Prostate gland (tissue), 2 donors: ENCODE data around the gene SPAG9. TPM values are rescaled to one million over a fixed set of nuclear protein-coding genes. Genes with fewer than 3 reads are reported as not detected.

Experiments
- DNase-seq: peaks from one replicate; pipeline ENCODE4 v3.0.0-alpha.2; 2019; ENCODE audit warnings: low spot score
- H3K27ac ChIP-seq, 2 donors: fragments of 200-600 bp; sonication (generic); 2 replicates each; pipeline ENCODE4 v1.5.1; 2017 to 2019
- H3K27me3 ChIP-seq: fragments of 200-600 bp; sonication (generic); replicated peaks from 2 replicates; pipeline ENCODE4 v1.5.1; 2019; ENCODE audit not compliant: insufficient read depth
- H3K36me3 ChIP-seq, 2 donors: fragments of 200-600 bp; sonication (generic); 1 replicate in 1 of 2; 2 replicates in 1 of 2; pipeline versions ENCODE4 v1.5.1 to v1.8.1; 2017 to 2019
- H3K4me1 ChIP-seq: fragments of 200-600 bp; sonication (generic); replicated peaks from 2 replicates; pipeline ENCODE4 v1.5.1; 2019
- H3K4me3 ChIP-seq, 2 donors: fragments of 200-600 bp; sonication (generic); 2 replicates each; pipeline ENCODE4 v1.5.1; 2017 to 2019
- H3K9me3 ChIP-seq: fragments of 200-600 bp; sonication (generic); 2 replicates; pipeline ENCODE4 v1.5.1; 2017
- POLR2A ChIP-seq: fragments of 450-650 bp; IDR thresholded peaks from one replicate; pipeline ENCODE4 v1.6.1; 2016; ENCODE audit warnings: antibody characterized with exemption, mild to moderate bottlenecking
- POLR2AphosphoS5 ChIP-seq: sonication (generic); formaldehyde crosslinking; IDR thresholded peaks from one replicate; pipeline ENCODE4 v1.6.1; 2017; ENCODE audit warnings: antibody characterized with exemption
- WGBS: methylation state at CpG from one replicate; pipeline ENCODE4 v1.1.5; 2018; 5-methylcytosine and 5-hydroxymethylcytosine counted together
- intact Hi-C: fragments of 100-400 bp; cut with DNase I; formaldehyde crosslinking; loops from one replicate; pipeline ENCODE4 v1.14.2; 2022
- total RNA-seq, 2 donors: library from RNA; depleted of rRNA; stranded (reverse); fragments of >200 nt; gene quantifications; one replicate each; pipeline ENCODE4 v1.1.0, GENCODE V29; 2016
- TF ChIP-seq, protein P1 (sequence below), 4 experiments: fragments of 200-600 bp in 2 of 4; fragments of 450-650 bp in 2 of 4; sonication (generic) in 2 of 4; IDR thresholded peaks; 1 replicate in 3 of 4; 2 replicates in 1 of 4; pipeline ENCODE4 v1.5.1; 2016 to 2019; ENCODE audit warnings: antibody characterized with exemption in 4 of 4, mild to moderate bottlenecking in 2 of 4, moderate library complexity in 2 of 4

SPAG9 gene
- total RNA-seq, 2 donors from 2014 or later: 48.3 to 98.3 TPM

DNA sequence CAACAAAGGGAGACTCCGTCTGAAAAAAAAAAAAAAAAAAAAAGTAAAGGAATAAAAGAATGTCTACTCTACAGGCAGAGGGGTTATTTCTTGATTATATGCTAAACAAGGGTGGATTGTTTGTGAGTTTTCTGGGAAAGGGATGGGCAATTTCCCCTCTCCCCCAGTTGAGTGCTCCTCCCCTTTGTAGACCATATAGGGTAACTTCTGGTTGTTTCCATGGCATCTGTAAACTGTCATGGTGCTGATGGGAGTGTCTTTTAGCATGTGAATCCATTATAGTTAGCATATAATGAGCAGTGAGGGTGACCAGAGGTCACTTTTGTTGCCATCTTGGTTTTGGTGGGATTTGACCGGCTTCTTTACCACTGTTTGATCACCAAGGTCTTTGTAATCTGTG is 28.5 kb upstream of the SPAG9 start:
- WGBS: 92% methylated on average over 2 of the region's 2 CpGs
- intact Hi-C loops: no loop called here
- DNase-seq: no peak

DNA sequence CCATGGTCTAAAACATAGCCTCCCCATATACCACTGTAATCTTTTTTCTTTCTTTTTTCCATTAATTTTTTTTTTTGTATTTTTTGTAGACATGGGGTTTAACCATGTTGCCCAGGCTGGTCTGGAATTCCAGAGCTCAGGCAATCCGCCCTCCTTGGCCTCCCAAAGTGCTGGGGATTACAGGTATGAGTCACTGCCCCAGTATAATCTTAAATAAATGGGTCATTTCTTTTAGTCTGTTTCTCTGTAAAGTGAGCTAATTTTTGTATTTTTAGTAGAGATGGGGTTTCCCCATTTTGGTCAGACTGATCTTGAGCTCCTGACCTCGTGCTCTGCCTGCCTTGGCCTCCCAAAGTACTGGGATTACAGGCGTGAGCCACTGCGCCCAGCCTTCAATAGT is 27.0 kb upstream of the SPAG9 start:
- DNase-seq: no peak
- H3K9me3 ChIP-seq: no peaks in the 10 kb centered on the region
- intact Hi-C loops: no loop called here
- no peak for TF ChIP-seq POLR2AphosphoS5
- no peak for TF ChIP-seq POLR2A
- TF ChIP-seq, protein P1, sequence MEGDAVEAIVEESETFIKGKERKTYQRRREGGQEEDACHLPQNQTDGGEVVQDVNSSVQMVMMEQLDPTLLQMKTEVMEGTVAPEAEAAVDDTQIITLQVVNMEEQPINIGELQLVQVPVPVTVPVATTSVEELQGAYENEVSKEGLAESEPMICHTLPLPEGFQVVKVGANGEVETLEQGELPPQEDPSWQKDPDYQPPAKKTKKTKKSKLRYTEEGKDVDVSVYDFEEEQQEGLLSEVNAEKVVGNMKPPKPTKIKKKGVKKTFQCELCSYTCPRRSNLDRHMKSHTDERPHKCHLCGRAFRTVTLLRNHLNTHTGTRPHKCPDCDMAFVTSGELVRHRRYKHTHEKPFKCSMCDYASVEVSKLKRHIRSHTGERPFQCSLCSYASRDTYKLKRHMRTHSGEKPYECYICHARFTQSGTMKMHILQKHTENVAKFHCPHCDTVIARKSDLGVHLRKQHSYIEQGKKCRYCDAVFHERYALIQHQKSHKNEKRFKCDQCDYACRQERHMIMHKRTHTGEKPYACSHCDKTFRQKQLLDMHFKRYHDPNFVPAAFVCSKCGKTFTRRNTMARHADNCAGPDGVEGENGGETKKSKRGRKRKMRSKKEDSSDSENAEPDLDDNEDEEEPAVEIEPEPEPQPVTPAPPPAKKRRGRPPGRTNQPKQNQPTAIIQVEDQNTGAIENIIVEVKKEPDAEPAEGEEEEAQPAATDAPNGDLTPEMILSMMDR (IDR thresholded peaks at IDR 0.05): no peak
- H3K4me1 ChIP-seq: no peaks in the 10 kb centered on the region
- H3K4me3 ChIP-seq: no peak overlapping the region
- 77% methylated on average over 4 of the region's 4 CpGs for WGBS
- H3K36me3 ChIP-seq: no peaks in the 10 kb centered on the region
- no peaks in the 10 kb centered on the region for H3K27me3 ChIP-seq
- no peak overlapping the region for H3K27ac ChIP-seq

More for the DNA sequence above, 28.5 kb upstream of the SPAG9 start:
- H3K27ac ChIP-seq: no peak overlapping the region
- no peaks in the 10 kb centered on the region for H3K36me3 ChIP-seq
- no peaks in the 10 kb centered on the region for H3K9me3 ChIP-seq
- H3K4me3 ChIP-seq: no peak overlapping the region
- TF ChIP-seq POLR2A: no peak
- TF ChIP-seq, protein P1 (IDR thresholded peaks at IDR 0.05): no peak
- TF ChIP-seq POLR2AphosphoS5: no peak
- no peaks in the 10 kb centered on the region for H3K27me3 ChIP-seq
- no peaks in the 10 kb centered on the region for H3K4me1 ChIP-seq

DNA sequence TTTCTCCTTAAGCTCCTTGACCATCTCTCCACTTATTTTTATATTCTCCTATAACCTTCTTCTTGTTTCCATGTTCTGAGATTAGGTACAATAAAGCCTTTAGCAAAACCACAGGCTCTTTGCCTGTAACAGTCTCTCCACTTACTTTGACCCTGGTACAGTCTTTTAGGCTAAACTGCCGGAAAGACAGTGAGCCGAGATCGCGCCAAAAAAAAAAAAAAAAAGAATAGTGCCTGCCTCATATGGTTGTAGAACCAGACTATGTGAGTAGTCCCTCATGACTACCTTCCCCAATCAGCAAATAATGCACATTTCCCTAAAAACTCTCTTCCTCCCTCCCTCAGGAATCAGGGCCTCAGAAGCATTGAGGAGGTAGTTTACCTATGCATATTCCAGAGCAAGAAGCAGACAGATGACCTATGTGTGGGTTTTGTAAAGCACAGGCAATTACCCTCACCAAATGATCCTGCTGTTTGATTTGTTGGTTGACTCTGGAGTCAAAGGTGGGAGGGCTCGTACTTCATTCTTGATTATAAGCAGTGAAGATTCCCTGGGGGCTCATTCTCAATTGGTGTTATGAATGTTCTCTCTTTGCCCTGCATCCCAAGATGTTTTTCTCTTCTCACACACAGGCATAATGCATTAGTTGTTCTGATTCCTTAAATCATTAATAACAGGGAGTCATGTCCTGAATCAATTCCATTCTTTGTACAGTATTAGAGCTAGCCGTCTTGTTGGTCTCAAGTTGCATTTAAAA is 23.8 kb upstream of the SPAG9 start:
- Histone ChIP-seq H3K36me3 (no peaks in the 10 kb centered on the region), H3K27ac (no peak overlapping the region), H3K4me3 (no peak overlapping the region), H3K4me1 (no peaks in the 10 kb centered on the region), H3K9me3 (no peaks in the 10 kb centered on the region), H3K27me3 (no peaks in the 10 kb centered on the region)
- TF ChIP-seq, protein P1 (IDR thresholded peaks at IDR 0.05): no peak
- TF ChIP-seq POLR2AphosphoS5 (no peak), POLR2A (no peak)
- intact Hi-C loops: no loop called here
- no peak for DNase-seq
- 51% methylated on average over 6 of the region's 6 CpGs for WGBS

DNA sequence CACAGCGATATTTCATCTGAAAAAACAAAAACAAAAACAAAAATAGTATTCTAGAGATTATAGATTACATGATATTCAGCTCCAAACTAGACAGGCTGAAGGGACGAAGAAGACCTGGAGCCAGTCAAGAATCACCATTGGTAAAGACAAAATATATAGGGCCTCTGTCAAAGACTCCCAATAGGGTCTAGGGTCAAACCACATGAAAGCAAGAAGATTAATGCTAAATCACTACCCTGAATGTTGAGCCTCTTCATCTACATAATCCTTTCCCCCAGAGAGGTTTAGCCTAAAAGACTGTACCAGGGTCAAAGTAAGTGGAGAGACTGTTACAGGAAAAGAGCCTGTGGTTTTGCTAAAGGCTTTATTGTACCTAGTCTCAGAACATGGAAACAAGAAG is 21.9 kb upstream of the SPAG9 start:
- 96% methylated on average over 2 of the region's 2 CpGs for WGBS
- no peaks in the 10 kb centered on the region for H3K27me3 ChIP-seq
- no peak overlapping the region for H3K27ac ChIP-seq
- H3K9me3 ChIP-seq: no peaks in the 10 kb centered on the region
- TF ChIP-seq, protein P1 (IDR thresholded peaks at IDR 0.05): no peak
- no peak for TF ChIP-seq POLR2A
- no peak for TF ChIP-seq POLR2AphosphoS5
- no peaks in the 10 kb centered on the region for H3K36me3 ChIP-seq
- H3K4me1 ChIP-seq: no peaks in the 10 kb centered on the region
- intact Hi-C loops: no loop called here
- no peak for DNase-seq
- no peak overlapping the region for H3K4me3 ChIP-seq

DNA sequence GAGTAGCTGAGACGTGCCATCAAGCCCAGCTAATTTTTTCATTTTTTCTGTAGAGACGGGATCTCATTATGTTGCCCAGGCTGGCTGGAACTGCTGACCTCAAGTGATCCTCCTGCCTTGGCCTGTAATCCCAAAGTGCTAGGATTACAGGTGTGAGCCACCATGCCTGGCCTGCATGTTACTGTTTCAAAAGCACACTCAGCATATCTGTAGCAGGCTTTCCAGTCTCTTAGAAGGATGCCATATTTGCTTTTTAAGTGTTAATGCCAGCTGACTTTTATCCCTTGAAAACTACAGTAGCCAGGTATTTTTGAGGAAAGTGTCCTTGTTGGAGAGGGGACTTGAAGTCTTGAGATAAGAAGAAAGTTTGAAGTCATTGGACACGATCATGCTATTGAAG is 15.3 kb upstream of the SPAG9 start:
- Histone ChIP-seq H3K4me3 (no peak overlapping the region), H3K4me1 (no peaks in the 10 kb centered on the region), H3K9me3 (no peaks in the 10 kb centered on the region), H3K27ac (no peak overlapping the region), H3K36me3 (no peaks in the 10 kb centered on the region), H3K27me3 (no peaks in the 10 kb centered on the region)
- intact Hi-C loops: no loop called here
- no peak for DNase-seq
- TF ChIP-seq, protein P1 (IDR thresholded peaks at IDR 0.05): no peak
- TF ChIP-seq POLR2A (no peak), POLR2AphosphoS5 (no peak)
- WGBS: 95% methylated on average over 3 of the region's 3 CpGs
